ENCODE measurements around the gene SYNGAP1.

SYNGAP1 gene

GRCh38 chr6:33490198-33490597 is 70.3 kb downstream of the SYNGAP1 start:
- Histone ChIP-seq H3K4me2 (ENCODE audit: low read depth, low read length) (no peak overlapping the region), H3K9me3 (replicated peaks; ENCODE audit: insufficient read depth, low read length) (no peaks in the 10 kb centered on the region), H3K4me1 (ENCODE audit: low read length) (no peaks in the 10 kb centered on the region), H3K36me3 (replicated peaks; ENCODE audit: insufficient read depth, low read length) (no peaks in the 10 kb centered on the region), H2AFZ (ENCODE audit: low read length) (no peak overlapping the region), H3F3A (ENCODE audit: insufficient read depth, low read length) (no peaks in the 10 kb centered on the region), H3K79me2 (ENCODE audit: low read length) (no peaks in the 10 kb centered on the region), H3K27me3 (replicated peaks; ENCODE audit: insufficient read depth, low read length) (no peaks in the 10 kb centered on the region), H4K20me1 (ENCODE audit: insufficient read depth, low read length) (no peaks in the 10 kb centered on the region), H3K9me2 (replicated peaks; ENCODE audit: insufficient read depth, low read length) (no peaks in the 10 kb centered on the region), H3K9ac (ENCODE audit: low read length) (no peak overlapping the region), H3K27ac (ENCODE audit: low read length) (no peak overlapping the region), H3K4me3 (ENCODE audit: low read length) (no peak overlapping the region)
- TF ChIP-seq, protein P1, sequence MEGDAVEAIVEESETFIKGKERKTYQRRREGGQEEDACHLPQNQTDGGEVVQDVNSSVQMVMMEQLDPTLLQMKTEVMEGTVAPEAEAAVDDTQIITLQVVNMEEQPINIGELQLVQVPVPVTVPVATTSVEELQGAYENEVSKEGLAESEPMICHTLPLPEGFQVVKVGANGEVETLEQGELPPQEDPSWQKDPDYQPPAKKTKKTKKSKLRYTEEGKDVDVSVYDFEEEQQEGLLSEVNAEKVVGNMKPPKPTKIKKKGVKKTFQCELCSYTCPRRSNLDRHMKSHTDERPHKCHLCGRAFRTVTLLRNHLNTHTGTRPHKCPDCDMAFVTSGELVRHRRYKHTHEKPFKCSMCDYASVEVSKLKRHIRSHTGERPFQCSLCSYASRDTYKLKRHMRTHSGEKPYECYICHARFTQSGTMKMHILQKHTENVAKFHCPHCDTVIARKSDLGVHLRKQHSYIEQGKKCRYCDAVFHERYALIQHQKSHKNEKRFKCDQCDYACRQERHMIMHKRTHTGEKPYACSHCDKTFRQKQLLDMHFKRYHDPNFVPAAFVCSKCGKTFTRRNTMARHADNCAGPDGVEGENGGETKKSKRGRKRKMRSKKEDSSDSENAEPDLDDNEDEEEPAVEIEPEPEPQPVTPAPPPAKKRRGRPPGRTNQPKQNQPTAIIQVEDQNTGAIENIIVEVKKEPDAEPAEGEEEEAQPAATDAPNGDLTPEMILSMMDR (IDR thresholded peaks at IDR 0.05; ENCODE audit: low read length), result no peak
- no peak for TF ChIP-seq EZH2 (optimal IDR thresholded peaks at IDR 0.05; ENCODE audit: low read depth, low read length)
- no peak for TF ChIP-seq EZH2phosphoT487 (IDR thresholded peaks at IDR 0.05; ENCODE audit: low read length)
- DNase-seq, result no peak

DNA sequence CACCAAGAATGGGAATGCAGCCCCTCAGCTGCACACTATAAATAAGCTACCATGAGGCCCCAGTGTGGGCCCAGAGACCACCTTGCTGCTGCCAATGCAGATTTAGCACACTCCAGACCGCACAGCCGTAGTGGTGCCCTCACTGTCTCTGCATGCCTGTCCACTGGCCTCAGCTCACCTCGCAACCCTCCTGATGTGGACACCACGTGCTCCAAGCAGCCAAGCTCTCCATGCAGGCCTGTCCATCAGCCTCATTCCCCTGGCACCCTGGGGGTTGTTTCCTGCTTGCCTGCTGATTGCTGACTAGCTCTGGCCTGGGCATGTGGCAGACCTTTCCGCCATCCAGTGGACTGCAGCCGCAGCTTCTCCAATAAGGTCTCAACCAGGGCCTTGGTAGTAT is 70.8 kb downstream of the SYNGAP1 start:
- Histone ChIP-seq H3K9me2 (replicated peaks; ENCODE audit: insufficient read depth, low read length) (no peaks in the 10 kb centered on the region), H3K4me1 (ENCODE audit: low read length) (no peaks in the 10 kb centered on the region), H3K9me3 (replicated peaks; ENCODE audit: insufficient read depth, low read length) (no peaks in the 10 kb centered on the region), H3K36me3 (replicated peaks; ENCODE audit: insufficient read depth, low read length) (no peaks in the 10 kb centered on the region), H3K4me2 (ENCODE audit: low read depth, low read length) (no peak overlapping the region), H3K9ac (ENCODE audit: low read length) (no peak overlapping the region), H3F3A (ENCODE audit: insufficient read depth, low read length) (no peaks in the 10 kb centered on the region), H4K20me1 (ENCODE audit: insufficient read depth, low read length) (no peaks in the 10 kb centered on the region), H2AFZ (ENCODE audit: low read length) (no peak overlapping the region), H3K27me3 (replicated peaks; ENCODE audit: insufficient read depth, low read length) (no peaks in the 10 kb centered on the region), H3K4me3 (ENCODE audit: low read length) (no peak overlapping the region), H3K27ac (ENCODE audit: low read length) (no peak overlapping the region), H3K79me2 (ENCODE audit: low read length) (no peaks in the 10 kb centered on the region)
- DNase-seq, result no peak
- TF ChIP-seq EZH2phosphoT487 (IDR thresholded peaks at IDR 0.05; ENCODE audit: low read length) (no peak), EZH2 (optimal IDR thresholded peaks at IDR 0.05; ENCODE audit: low read depth, low read length) (no peak)
- TF ChIP-seq, protein P1 (IDR thresholded peaks at IDR 0.05; ENCODE audit: low read length), result no peak

DNA sequence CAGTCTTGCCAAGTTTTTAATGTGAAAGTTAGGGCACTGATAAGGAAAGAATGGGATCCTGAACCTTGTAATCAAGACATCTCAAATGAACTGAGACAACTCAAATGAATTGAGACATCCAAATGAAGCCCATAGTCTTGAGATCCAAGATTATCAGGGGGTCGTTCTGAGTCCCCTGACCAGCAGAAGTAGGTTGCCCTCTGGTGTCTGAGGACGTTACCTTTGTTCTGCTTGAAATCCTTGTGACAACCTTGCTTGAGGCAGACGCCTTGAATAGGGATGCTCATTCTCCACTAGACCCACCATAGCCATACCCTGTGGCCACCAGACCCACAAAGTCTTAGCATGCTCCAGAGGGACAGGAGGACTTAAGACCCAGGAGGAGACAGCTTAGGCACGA is 72.2 kb downstream of the SYNGAP1 start:
- no peaks in the 10 kb centered on the region for H3K79me2 ChIP-seq (ENCODE audit: low read length)
- H3K4me2 ChIP-seq (ENCODE audit: low read depth, low read length), result no peak overlapping the region
- H3K4me3 ChIP-seq (ENCODE audit: low read length), result no peak overlapping the region
- no peaks in the 10 kb centered on the region for H3F3A ChIP-seq (ENCODE audit: insufficient read depth, low read length)
- H2AFZ ChIP-seq (ENCODE audit: low read length), result no peak overlapping the region
- H3K9me2 ChIP-seq (replicated peaks; ENCODE audit: insufficient read depth, low read length), result no peaks in the 10 kb centered on the region
- no peak for DNase-seq
- no peak overlapping the region for H3K27ac ChIP-seq (ENCODE audit: low read length)
- no peaks in the 10 kb centered on the region for H3K36me3 ChIP-seq (replicated peaks; ENCODE audit: insufficient read depth, low read length)
- no peaks in the 10 kb centered on the region for H3K9me3 ChIP-seq (replicated peaks; ENCODE audit: insufficient read depth, low read length)
- no peaks in the 10 kb centered on the region for H3K27me3 ChIP-seq (replicated peaks; ENCODE audit: insufficient read depth, low read length)
- H3K9ac ChIP-seq (ENCODE audit: low read length), result no peak overlapping the region
- no peaks in the 10 kb centered on the region for H4K20me1 ChIP-seq (ENCODE audit: insufficient read depth, low read length)
- TF ChIP-seq, protein P1 (IDR thresholded peaks at IDR 0.05; ENCODE audit: low read length), result no peak; the same call in 1 of the 2 replicates
- TF ChIP-seq EZH2 (optimal IDR thresholded peaks at IDR 0.05; ENCODE audit: low read depth, low read length), result no peak
- TF ChIP-seq EZH2phosphoT487 (IDR thresholded peaks at IDR 0.05; ENCODE audit: low read length), result no peak
- no peaks in the 10 kb centered on the region for H3K4me1 ChIP-seq (ENCODE audit: low read length)

Data from MM.1S (cell line).